ENCODE results near the gene SLC7A8.

The SLC7A8 gene

GRCh38 chr14:23148591-23149249 is 34.7 kb downstream of the SLC7A8 start:
- H3K4me3 ChIP-seq (ENCODE audit: low read depth, low read length): no peak overlapping the region
- TF ChIP-seq CTCF (IDR thresholded peaks at IDR 0.05; ENCODE audit: low read depth, low read length, missing control alignments): no peak
- no peak for DNase-seq (ENCODE audit: low read depth)

GRCh38 chr14:23147676-23148075 is 35.8 kb downstream of the SLC7A8 start:
- H3K4me3 ChIP-seq (ENCODE audit: low read depth, low read length): no peak overlapping the region
- no peak for DNase-seq (ENCODE audit: low read depth)
- no peak for TF ChIP-seq CTCF (IDR thresholded peaks at IDR 0.05; ENCODE audit: low read depth, low read length, missing control alignments)

DNA sequence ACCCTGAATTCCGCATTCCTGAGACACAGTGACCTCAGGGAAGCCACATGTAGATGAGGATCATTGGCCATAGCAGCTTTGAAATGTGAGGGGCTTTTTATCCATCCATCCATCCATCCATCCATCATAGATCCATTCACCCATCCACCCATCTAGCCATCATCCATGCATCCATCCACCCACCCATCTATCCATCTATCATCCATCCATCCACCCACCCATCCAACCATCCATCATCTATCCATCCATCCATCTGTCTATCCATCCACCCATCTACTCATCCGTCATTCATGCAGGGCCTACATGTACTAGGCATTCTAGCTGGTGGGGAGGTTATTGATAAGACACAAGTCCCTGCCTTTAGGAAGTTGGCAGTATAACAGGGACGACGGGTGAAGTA is 36.5 kb downstream of the SLC7A8 start:
- no peak overlapping the region for H3K4me3 ChIP-seq (ENCODE audit: low read depth, low read length)
- no peak for DNase-seq (ENCODE audit: low read depth)
- no peak for TF ChIP-seq CTCF (IDR thresholded peaks at IDR 0.05; ENCODE audit: low read depth, low read length, missing control alignments)

GRCh38 chr14:23146351-23146910 is 37.0 kb downstream of the SLC7A8 start:
- no peak overlapping the region for H3K4me3 ChIP-seq (ENCODE audit: low read depth, low read length)
- DNase-seq (ENCODE audit: low read depth): no peak
- no peak for TF ChIP-seq CTCF (IDR thresholded peaks at IDR 0.05; ENCODE audit: low read depth, low read length, missing control alignments)

DNA sequence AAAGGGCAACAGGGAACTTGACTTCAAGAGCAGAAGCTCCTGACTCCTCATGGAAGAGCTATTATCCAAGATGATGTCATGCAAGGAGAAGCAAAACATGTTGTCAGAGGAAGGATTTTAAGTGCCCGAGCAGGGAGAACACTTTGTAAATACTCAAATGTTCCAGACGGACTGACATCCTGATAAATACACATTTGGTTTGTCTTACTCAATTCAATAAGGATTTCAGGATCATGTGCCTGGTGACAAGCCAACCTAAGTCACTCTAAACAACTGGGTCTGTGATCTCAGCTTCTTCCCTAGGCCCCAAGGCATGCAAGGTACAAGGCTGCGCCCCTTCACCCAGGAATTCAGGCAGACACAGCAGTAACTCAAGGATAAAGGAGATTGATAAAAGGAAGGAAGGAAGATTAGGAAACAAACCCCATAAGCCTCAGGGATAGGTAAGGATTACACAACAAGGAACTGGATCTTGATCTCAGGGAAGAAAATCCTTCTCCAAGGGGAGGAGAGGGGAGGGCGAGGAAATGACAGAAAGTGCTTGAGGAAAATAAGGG is 37.6 kb downstream of the SLC7A8 start:
- DNase-seq (ENCODE audit: low read depth): no peak
- no peak overlapping the region for H3K4me3 ChIP-seq (ENCODE audit: low read depth, low read length)
- TF ChIP-seq CTCF (IDR thresholded peaks at IDR 0.05; ENCODE audit: low read depth, low read length, missing control alignments): no peak

GRCh38 chr14:23143911-23144310 is 39.5 kb downstream of the SLC7A8 start:
- no peak for TF ChIP-seq CTCF (IDR thresholded peaks at IDR 0.05; ENCODE audit: low read depth, low read length, missing control alignments)
- DNase-seq (ENCODE audit: low read depth): no peak
- no peak overlapping the region for H3K4me3 ChIP-seq (ENCODE audit: low read depth, low read length)

DNA sequence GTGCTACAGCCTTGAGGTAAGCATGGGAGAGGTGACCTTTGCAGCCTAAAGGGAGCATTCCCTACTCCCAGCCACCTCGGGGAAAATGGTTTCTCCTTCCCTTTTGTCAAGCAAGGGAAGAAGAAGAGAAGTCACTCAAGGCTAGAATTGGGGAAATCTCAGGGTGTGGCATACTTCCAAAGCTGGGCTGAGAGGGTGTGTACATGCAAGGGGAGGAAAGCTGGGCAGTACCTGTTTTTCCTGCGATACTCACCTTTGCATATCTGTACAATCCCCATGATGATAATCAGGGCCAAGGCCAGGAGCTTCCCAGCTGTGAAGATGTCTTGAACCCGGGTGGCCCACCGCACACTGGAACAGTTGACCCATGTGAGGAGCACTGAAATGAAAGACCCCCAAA is 40.6 kb downstream of the SLC7A8 start:
- no peak for DNase-seq (ENCODE audit: low read depth)
- H3K4me3 ChIP-seq (ENCODE audit: low read depth, low read length): no peak overlapping the region
- TF ChIP-seq CTCF (IDR thresholded peaks at IDR 0.05; ENCODE audit: low read depth, low read length, missing control alignments): no peak

Measured in GM12864 (cell line).